NCI-H146 (cell line): Measurements from ENCODE around the gene DES.

ENCODE experiments used
- DNase-seq: peaks from one replicate; lab custom pipeline; 2025; lab: John Stamatoyannopoulos, UW

The DES gene

GRCh38 chr2:219438453-219438852, 20.3 kb downstream of the DES start:
- DNase-seq: no peak

GRCh38 chr2:219439506-219439905, 21.3 kb downstream of the DES start:
- DNase-seq: no peak

GRCh38 chr2:219440388-219441256, 22.4 kb downstream of the DES start:
- DNase-seq: no peak

GRCh38 chr2:219441451-219442255, 23.5 kb downstream of the DES start:
- peak; percentile 69 for DNase-seq

GRCh38 chr2:219442256-219443015, 24.3 kb downstream of the DES start:
- peak; percentile 15 for DNase-seq

GRCh38 chr2:219443016-219443696, 25.0 kb downstream of the DES start:
- DNase-seq: no peak

GRCh38 chr2:219443697-219444023, 25.5 kb downstream of the DES start:
- DNase-seq: no peak

GRCh38 chr2:219444566-219445091, 26.5 kb downstream of the DES start:
- no peak for DNase-seq

- DNase-seq: no peak
These were observed 27.1 kb downstream of the DES start for GRCh38 chr2:219445220-219445640.

- DNase-seq: peak; percentile 5
These were observed 27.9 kb downstream of the DES start for GRCh38 chr2:219446101-219446504.

GRCh38 chr2:219446689-219447088, 28.5 kb downstream of the DES start:
- DNase-seq: no peak

- no peak for DNase-seq
These were observed 29.3 kb downstream of the DES start for GRCh38 chr2:219447242-219448098.

- DNase-seq: no peak
These were observed 30.1 kb downstream of the DES start for GRCh38 chr2:219448099-219448775.

- no peak for DNase-seq
These were observed 30.7 kb downstream of the DES start for GRCh38 chr2:219448776-219449341.

GRCh38 chr2:219449609-219450008, 31.4 kb downstream of the DES start:
- no peak for DNase-seq

GRCh38 chr2:219451661-219452360, 33.6 kb downstream of the DES start:
- DNase-seq: no peak

- no peak for DNase-seq
These were observed 34.5 kb downstream of the DES start for GRCh38 chr2:219452361-219453317.
